ENCODE measurements around the gene ANXA11. TPM values are rescaled to one million over a fixed set of nuclear protein-coding genes. Genes with fewer than 3 reads are reported as not detected.

ANXA11 gene
- total and polyA plus RNA-seq, 9 of the 15 experiments (the other 6 are each of a cell fraction or from before 2014, with no cell fraction given): 43.6 to 212 (median 109) TPM

- TF ChIP-seq FOSL1 (tag; conservative IDR thresholded peaks at IDR 0.05) (no peak), TRIM28 (IDR thresholded peaks at IDR 0.05) (no peak), ZNF212 (CRISPR knock-in tag; IDR thresholded peaks at IDR 0.05) (no peak), NFYB (IDR thresholded peaks at IDR 0.05; ENCODE audit: extremely low read depth, insufficient read length) (no peak), ZNF79 (CRISPR knock-in tag; IDR thresholded peaks at IDR 0.05; ENCODE audit: low read depth) (no peak), KLF6 (CRISPR knock-in tag; IDR thresholded peaks at IDR 0.05; ENCODE audit: borderline replicate concordance) (no peak)
- TF ChIP-seq, protein P1, sequence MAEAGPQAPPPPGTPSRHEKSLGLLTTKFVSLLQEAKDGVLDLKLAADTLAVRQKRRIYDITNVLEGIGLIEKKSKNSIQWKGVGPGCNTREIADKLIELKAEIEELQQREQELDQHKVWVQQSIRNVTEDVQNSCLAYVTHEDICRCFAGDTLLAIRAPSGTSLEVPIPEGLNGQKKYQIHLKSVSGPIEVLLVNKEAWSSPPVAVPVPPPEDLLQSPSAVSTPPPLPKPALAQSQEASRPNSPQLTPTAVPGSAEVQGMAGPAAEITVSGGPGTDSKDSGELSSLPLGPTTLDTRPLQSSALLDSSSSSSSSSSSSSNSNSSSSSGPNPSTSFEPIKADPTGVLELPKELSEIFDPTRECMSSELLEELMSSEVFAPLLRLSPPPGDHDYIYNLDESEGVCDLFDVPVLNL (CRISPR knock-in tag; IDR thresholded peaks at IDR 0.05; ENCODE audit: low read depth): no peak
- TF ChIP-seq, protein P2, sequence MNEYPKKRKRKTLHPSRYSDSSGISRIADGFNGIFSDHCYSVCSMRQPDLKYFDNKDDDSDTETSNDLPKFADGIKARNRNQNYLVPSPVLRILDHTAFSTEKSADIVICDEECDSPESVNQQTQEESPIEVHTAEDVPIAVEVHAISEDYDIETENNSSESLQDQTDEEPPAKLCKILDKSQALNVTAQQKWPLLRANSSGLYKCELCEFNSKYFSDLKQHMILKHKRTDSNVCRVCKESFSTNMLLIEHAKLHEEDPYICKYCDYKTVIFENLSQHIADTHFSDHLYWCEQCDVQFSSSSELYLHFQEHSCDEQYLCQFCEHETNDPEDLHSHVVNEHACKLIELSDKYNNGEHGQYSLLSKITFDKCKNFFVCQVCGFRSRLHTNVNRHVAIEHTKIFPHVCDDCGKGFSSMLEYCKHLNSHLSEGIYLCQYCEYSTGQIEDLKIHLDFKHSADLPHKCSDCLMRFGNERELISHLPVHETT (CRISPR knock-in tag; conservative IDR thresholded peaks at IDR 0.05 in 1 of 2, IDR thresholded peaks at IDR 0.05 in 1 of 2): no peak
These were observed 47.2 kb downstream of the ANXA11 start (continued) for GRCh38 chr10:80158126-80158525.

- H3K27ac ChIP-seq (ENCODE audit: extremely low read depth, low read depth, low read length): no peak overlapping the region
- no peaks in the 10 kb centered on the region for H3K9me1 ChIP-seq (ENCODE audit: control insufficient read depth, insufficient read depth, low read length)
- no peaks in the 10 kb centered on the region for H3K9me3 ChIP-seq (replicated peaks; ENCODE audit: control insufficient read depth, insufficient read depth, low read depth, low read length)
- in situ Hi-C loops (cut with MboI) (no loop called here), intact Hi-C loops (cut with micrococcal nuclease) (no loop called here)
- H3K36me3 ChIP-seq (ENCODE audit: control insufficient read depth, insufficient read depth, low read length): peaks cover 96% of the 10 kb centered on the region
- CTCF ChIA-PET (ENCODE audit: low intra/inter-chr PET ratio): no interaction called here
- H2AFZ ChIP-seq (ENCODE audit: low read depth, low read length): no peak overlapping the region
- BruUV-seq (replicated peaks): no TSS peak
- POLR2A ChIA-PET: no interaction called here
- H3K4me1 ChIP-seq (replicated peaks in 1 of 2; ENCODE audit: control insufficient read depth in 2 of 2, insufficient read depth in 2 of 2, low read length in 2 of 2): peaks cover 20 to 22% of the 10 kb centered on the region in 2 experiments
- H3K79me2 ChIP-seq (ENCODE audit: control insufficient read depth, insufficient read depth, low read length): no peaks in the 10 kb centered on the region
- no peaks in the 10 kb centered on the region for H4K20me1 ChIP-seq (replicated peaks; ENCODE audit: control insufficient read depth, insufficient read depth, low read length)
- no peak for ATAC-seq
- no peak for FAIRE-seq
- no peak overlapping the region for H3K4me2 ChIP-seq (ENCODE audit: insufficient read depth, low read length)
- H3K9ac ChIP-seq (ENCODE audit: insufficient read depth in 1 of 2, low read depth in 2 of 2, low read length in 2 of 2): no peak overlapping the region
- no peak overlapping the region for H3K4me3 ChIP-seq
- WGBS (ENCODE audit: insufficient coverage, low coverage, missing lambda C conversion rate): 95% methylated on average over 14 of the region's 14 CpGs
- H3K27me3 ChIP-seq (ENCODE audit: control insufficient read depth in 2 of 2, insufficient read depth in 2 of 2, low read length in 2 of 2): no peaks in the 10 kb centered on the region
- no peak for DNase-seq (ENCODE audit: extremely low read depth in 1 of 4, low spot score in 3 of 4)
- TF ChIP-seq TCFL5 (CRISPR knock-in tag; conservative IDR thresholded peaks at IDR 0.05): no peak
- TF ChIP-seq NFE2L1 (tag; IDR thresholded peaks at IDR 0.05; ENCODE audit: borderline replicate concordance, low read depth): no peak
- TF ChIP-seq CBX8 (IDR thresholded peaks at IDR 0.05; ENCODE audit: borderline replicate concordance, extremely low read depth, low read depth, low read length, poor library complexity, severe bottlenecking): no peak
- TF ChIP-seq BACH1 (tag; IDR thresholded peaks at IDR 0.05): no peak
- no peak for TF ChIP-seq RBM39 (optimal IDR thresholded peaks at IDR 0.05; ENCODE audit: low read depth, low read length)
- no peak for TF ChIP-seq ERF (CRISPR knock-in tag; IDR thresholded peaks at IDR 0.05)
- TF ChIP-seq HDAC8 (tag; IDR thresholded peaks at IDR 0.05): no peak
- TF ChIP-seq HMG20A (CRISPR knock-in tag; conservative IDR thresholded peaks at IDR 0.05): no peak
- TF ChIP-seq SIX5 (IDR thresholded peaks at IDR 0.05; ENCODE audit: borderline replicate concordance in 1 of 2, insufficient read depth in 1 of 2, low read depth in 1 of 2, low read length in 2 of 2): no peak
- TF ChIP-seq SMAD2 (IDR thresholded peaks at IDR 0.05; ENCODE audit: low read depth, low read length): no peak
- no peak for TF ChIP-seq RFX1 (IDR thresholded peaks at IDR 0.05)
- no peak for TF ChIP-seq ZNF695 (CRISPR knock-in tag; IDR thresholded peaks at IDR 0.05)
- no peak for TF ChIP-seq NFATC3 (IDR thresholded peaks at IDR 0.05)
- TF ChIP-seq MAFK (IDR thresholded peaks at IDR 0.05; ENCODE audit: low read length): no peak
These were observed 47.8 kb downstream of the ANXA11 start for GRCh38 chr10:80157561-80157960.

Data from K562 (cell line).